PC-3 (cell line): ENCODE measurements around the gene STK32C. TPM values are rescaled to one million over a fixed set of nuclear protein-coding genes. Genes with fewer than 3 reads are reported as not detected.

ENCODE experiments used
- ATAC-seq: fragments of 200-7000 bp; cut with Tn5 transposase; 2 replicates; pipeline ENCODE4 v1.9.1; 2020; ENCODE audit warnings: mild to moderate bottlenecking, moderate library complexity
- BruUV-seq: library from RNA; stranded (reverse); fragments of 400-500 nt; replicated peaks from 2 replicates; lab custom pipeline; 2021; lab: Mats Ljungman, UMichigan
- CTCF ChIA-PET: fragments of 300-600 bp; sonication (Branson Sonifier 250); formaldehyde crosslinking; loops from one replicate; lab custom pipeline; 2022; ENCODE audit warnings: antibody characterized with exemption; lab: Charles Lee
- POLR2A ChIA-PET: fragments of 300-600 bp; sonication (Branson Sonifier 250); formaldehyde crosslinking; loops from one replicate; lab custom pipeline; 2022; ENCODE audit warnings: antibody characterized with exemption; ENCODE audit not compliant: unreplicated experiment; lab: Charles Lee
- DNase-seq: peaks from one replicate; pipeline ENCODE4 v3.0.0-alpha.2; 2015
- H2AFZ ChIP-seq: fragments of 300-600 bp; sonication (generic); 2 replicates; pipeline ENCODE4 v1.6.0; 2016; ENCODE audit warnings: antibody characterized with exemption, low read length
- H3F3A ChIP-seq: fragments of 300-600 bp; sonication (generic); one replicate; pipeline ENCODE4 v1.6.0; 2017; ENCODE audit warnings: antibody characterized with exemption, low read length, control low read depth, mild to moderate bottlenecking; ENCODE audit not compliant: unreplicated experiment
- H3K27ac ChIP-seq: fragments of 300-600 bp; sonication (generic); 2 replicates; pipeline ENCODE4 v1.5.1; 2016; ENCODE audit warnings: mild to moderate bottlenecking, low read length
- H3K27me3 ChIP-seq: fragments of 300-600 bp; sonication (generic); 2 replicates; pipeline ENCODE4 v1.6.1; 2016; ENCODE audit warnings: low read length, mixed read lengths
- H3K36me3 ChIP-seq: fragments of 300-600 bp; sonication (generic); 2 replicates; pipeline ENCODE4 v1.6.1; 2016; ENCODE audit warnings: low read depth, mixed run types, low read length, mixed read lengths
- H3K4me1 ChIP-seq: fragments of 300-600 bp; sonication (generic); 2 replicates; pipeline ENCODE4 v1.5.1; 2016; ENCODE audit warnings: low read length; ENCODE audit not compliant: insufficient read depth
- H3K4me2 ChIP-seq: fragments of 300-600 bp; sonication (generic); 2 replicates; pipeline ENCODE4 v1.6.0; 2016; ENCODE audit warnings: low read length
- H3K4me3 ChIP-seq: fragments of 300-600 bp; sonication (generic); 2 replicates; pipeline ENCODE4 v1.5.1; 2016; ENCODE audit warnings: mild to moderate bottlenecking, low read length, mixed read lengths
- H3K79me2 ChIP-seq: fragments of 300-600 bp; sonication (generic); 2 replicates; pipeline ENCODE4 v1.6.1; 2017; ENCODE audit warnings: low read length, mixed read lengths
- H3K9ac ChIP-seq: fragments of 300-600 bp; sonication (generic); 2 replicates; pipeline ENCODE4 v1.6.0; 2016; ENCODE audit warnings: mild to moderate bottlenecking, low read length
- H3K9me2 ChIP-seq: fragments of 300-600 bp; sonication (generic); replicated peaks from 2 replicates; pipeline ENCODE4 v1.6.1; 2016; ENCODE audit warnings: mixed run types, low read length, mixed read lengths
- H3K9me3 ChIP-seq: fragments of 300-600 bp; sonication (generic); 2 replicates; pipeline ENCODE4 v1.6.1; 2016; ENCODE audit warnings: low read length, mixed read lengths
- H4K20me1 ChIP-seq: fragments of 300-600 bp; sonication (generic); 2 replicates; pipeline ENCODE4 v1.6.1; 2016; ENCODE audit warnings: low read length, mixed read lengths
- EZH2 ChIP-seq: fragments of 300-600 bp; sonication (generic); IDR thresholded peaks from one replicate; pipeline ENCODE4 v1.6.1; 2017; ENCODE audit warnings: antibody characterized with exemption, mild to moderate bottlenecking, low read length; ENCODE audit not compliant: unreplicated experiment
- EZH2phosphoT487 ChIP-seq: fragments of 300-600 bp; sonication (generic); IDR thresholded peaks from 2 replicates; pipeline ENCODE4 v1.6.1; 2018; ENCODE audit warnings: mild to moderate bottlenecking, antibody characterized with exemption, low read length, borderline replicate concordance
- intact Hi-C: fragments of 100-400 bp; cut with micrococcal nuclease; formaldehyde crosslinking; loops from 2 replicates; pipeline ENCODE4 v1.9.0; 2023
- total RNA-seq: library from RNA; depleted of rRNA; stranded (reverse); fragments of >200 nt; gene quantifications from 2 replicates; pipeline ENCODE4 v1.2.3, GENCODE V29; 2014
- TF ChIP-seq, protein P1 (sequence below): fragments of 300-600 bp; sonication (generic); conservative IDR thresholded peaks from 2 replicates; pipeline ENCODE4 v1.5.1; 2017; ENCODE audit warnings: antibody characterized with exemption, low read depth, mild to moderate bottlenecking, low read length

STK32C gene
- total RNA-seq, 1 experiment from 2014 or later: 28.3 TPM

DNA sequence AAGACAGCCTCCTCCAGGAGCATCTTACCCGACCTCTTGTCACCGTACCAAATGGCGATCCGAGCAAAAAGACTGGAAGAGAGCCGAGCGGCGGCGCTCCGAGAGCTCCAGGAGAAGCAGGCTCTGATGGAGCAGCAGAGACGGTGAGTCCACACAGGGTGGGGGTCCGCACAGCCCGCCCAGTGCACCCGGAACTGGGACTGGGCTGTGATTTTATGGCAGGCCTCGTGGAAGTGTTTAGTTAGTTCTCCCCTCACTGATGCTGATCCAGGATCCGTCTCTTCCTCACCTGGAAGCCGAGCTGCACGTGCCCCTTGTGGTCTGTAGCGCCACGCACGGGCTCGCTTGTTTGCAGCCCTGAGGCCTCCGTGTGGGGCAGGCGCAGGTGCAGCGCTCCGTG is 43.9 kb upstream of the STK32C start:
- DNase-seq (no peak), ATAC-seq (no peak)
- no peaks in the 10 kb centered on the region for H3K4me1 ChIP-seq
- POLR2A ChIA-PET: no interaction called here
- no peak overlapping the region for H3K4me3 ChIP-seq
- H3K79me2 ChIP-seq: no peaks in the 10 kb centered on the region
- H4K20me1 ChIP-seq: no peaks in the 10 kb centered on the region
- no peaks in the 10 kb centered on the region for H3K27me3 ChIP-seq
- H3K9me2 ChIP-seq: no peaks in the 10 kb centered on the region
- H3K9me3 ChIP-seq: no peaks in the 10 kb centered on the region
- intact Hi-C loops: no loop called here
- no peak overlapping the region for H3K4me2 ChIP-seq
- BruUV-seq: no TSS peak
- H3F3A ChIP-seq: no peaks in the 10 kb centered on the region
- H3K9ac ChIP-seq: no peak overlapping the region
- CTCF ChIA-PET: no interaction called here
- H2AFZ ChIP-seq: no peak overlapping the region
- no peaks in the 10 kb centered on the region for H3K36me3 ChIP-seq
- TF ChIP-seq, protein P1, sequence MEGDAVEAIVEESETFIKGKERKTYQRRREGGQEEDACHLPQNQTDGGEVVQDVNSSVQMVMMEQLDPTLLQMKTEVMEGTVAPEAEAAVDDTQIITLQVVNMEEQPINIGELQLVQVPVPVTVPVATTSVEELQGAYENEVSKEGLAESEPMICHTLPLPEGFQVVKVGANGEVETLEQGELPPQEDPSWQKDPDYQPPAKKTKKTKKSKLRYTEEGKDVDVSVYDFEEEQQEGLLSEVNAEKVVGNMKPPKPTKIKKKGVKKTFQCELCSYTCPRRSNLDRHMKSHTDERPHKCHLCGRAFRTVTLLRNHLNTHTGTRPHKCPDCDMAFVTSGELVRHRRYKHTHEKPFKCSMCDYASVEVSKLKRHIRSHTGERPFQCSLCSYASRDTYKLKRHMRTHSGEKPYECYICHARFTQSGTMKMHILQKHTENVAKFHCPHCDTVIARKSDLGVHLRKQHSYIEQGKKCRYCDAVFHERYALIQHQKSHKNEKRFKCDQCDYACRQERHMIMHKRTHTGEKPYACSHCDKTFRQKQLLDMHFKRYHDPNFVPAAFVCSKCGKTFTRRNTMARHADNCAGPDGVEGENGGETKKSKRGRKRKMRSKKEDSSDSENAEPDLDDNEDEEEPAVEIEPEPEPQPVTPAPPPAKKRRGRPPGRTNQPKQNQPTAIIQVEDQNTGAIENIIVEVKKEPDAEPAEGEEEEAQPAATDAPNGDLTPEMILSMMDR: no peak
- TF ChIP-seq EZH2: no peak
- no peak overlapping the region for H3K27ac ChIP-seq

GRCh38 chr10:132350946-132351345 is 43.2 kb upstream of the STK32C start:
- Histone ChIP-seq H4K20me1 (no peaks in the 10 kb centered on the region), H3K4me1 (no peaks in the 10 kb centered on the region), H3K4me3 (no peak overlapping the region), H3K36me3 (no peaks in the 10 kb centered on the region), H3K27me3 (no peaks in the 10 kb centered on the region), H3F3A (no peaks in the 10 kb centered on the region), H3K27ac (no peak overlapping the region), H3K79me2 (no peaks in the 10 kb centered on the region), H3K9me3 (no peaks in the 10 kb centered on the region), H3K9me2 (no peaks in the 10 kb centered on the region), H3K9ac (no peak overlapping the region), H2AFZ (no peak overlapping the region), H3K4me2 (no peak overlapping the region)
- no peak for ATAC-seq
- no TSS peak for BruUV-seq
- POLR2A ChIA-PET: no interaction called here
- CTCF ChIA-PET: no interaction called here
- no peak for DNase-seq
- intact Hi-C loops: no loop called here
- TF ChIP-seq EZH2phosphoT487: no peak
- TF ChIP-seq, protein P1: no peak
- TF ChIP-seq EZH2: no peak

DNA sequence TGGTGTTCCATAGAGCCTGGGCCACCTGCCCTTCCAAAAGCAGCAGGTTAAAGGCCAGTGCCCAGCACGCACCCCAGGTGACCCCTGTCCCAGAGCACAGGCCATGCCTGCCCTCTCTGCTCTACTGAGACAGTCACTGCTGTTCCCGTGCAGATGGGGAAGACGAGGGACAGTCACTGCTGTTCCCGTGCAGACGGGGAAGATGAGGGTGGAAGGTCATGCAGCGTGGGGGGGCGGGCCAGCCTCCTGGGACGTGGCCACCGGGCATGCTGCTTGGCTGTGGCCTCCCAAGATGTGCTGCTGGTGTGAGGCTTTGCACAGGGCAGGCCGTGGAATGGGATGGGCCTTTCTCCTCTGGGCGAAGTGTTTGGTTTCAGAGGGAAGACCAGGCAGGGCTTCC is 42.6 kb upstream of the STK32C start:
- intact Hi-C loops: no loop called here
- H3K36me3 ChIP-seq: no peaks in the 10 kb centered on the region
- H3K4me1 ChIP-seq: no peaks in the 10 kb centered on the region
- no peaks in the 10 kb centered on the region for H3K9me2 ChIP-seq
- H3K27me3 ChIP-seq: no peaks in the 10 kb centered on the region
- H2AFZ ChIP-seq: no peak overlapping the region
- H3F3A ChIP-seq: no peaks in the 10 kb centered on the region
- TF ChIP-seq, protein P1: no peak
- TF ChIP-seq EZH2phosphoT487 (no peak), EZH2 (no peak)
- H3K27ac ChIP-seq: no peak overlapping the region
- ChIA-PET POLR2A (no interaction called here), CTCF (no interaction called here)
- no peaks in the 10 kb centered on the region for H3K79me2 ChIP-seq
- no peaks in the 10 kb centered on the region for H4K20me1 ChIP-seq
- no peaks in the 10 kb centered on the region for H3K9me3 ChIP-seq
- ATAC-seq (no peak), DNase-seq (no peak)
- BruUV-seq: no TSS peak
- H3K9ac ChIP-seq: no peak overlapping the region
- no peak overlapping the region for H3K4me3 ChIP-seq
- no peak overlapping the region for H3K4me2 ChIP-seq
